A673 (cell line): ENCODE measurements around the gene C12orf42. TPM values are rescaled to one million over a fixed set of nuclear protein-coding genes. Genes with fewer than 3 reads are reported as not detected.

ENCODE experiments used
- BruUV-seq: library from RNA; stranded (reverse); fragments of 400-500 nt; replicated peaks from 2 replicates; lab custom pipeline; 2021; lab: Mats Ljungman, UMichigan
- CTCF ChIA-PET: fragments of 300-600 bp; sonication (Branson Sonifier 250); formaldehyde crosslinking; loops from one replicate; lab custom pipeline; 2022; ENCODE audit warnings: antibody characterized with exemption; lab: Charles Lee
- POLR2A ChIA-PET: fragments of 300-600 bp; sonication (Branson Sonifier 250); formaldehyde crosslinking; loops from one replicate; lab custom pipeline; 2022; ENCODE audit warnings: antibody characterized with exemption; ENCODE audit not compliant: low non-redundant PET; lab: Charles Lee
- DNase-seq: peaks from one replicate; pipeline ENCODE4 v3.0.0-alpha.2; 2015; ENCODE audit warnings: low spot score
- H3K27ac ChIP-seq: fragments of 200-600 bp; sonication (generic); 2 replicates; pipeline ENCODE4 v1.5.1; 2016; ENCODE audit warnings: mixed run types, low read depth, mild to moderate bottlenecking, mixed read lengths, antibody characterized with exemption, low read length; ENCODE audit not compliant: poor library complexity, severe bottlenecking
- H3K27me3 ChIP-seq: fragments of 200-600 bp; sonication (generic); replicated peaks from 2 replicates; pipeline ENCODE4 v1.6.1; 2017; ENCODE audit warnings: mixed run types, low read depth, mild to moderate bottlenecking, mixed read lengths, antibody characterized with exemption, low read length; ENCODE audit not compliant: insufficient read depth, poor library complexity
- H3K36me3 ChIP-seq: fragments of 200-600 bp; sonication (generic); 2 replicates; pipeline ENCODE4 v1.6.1; 2016; ENCODE audit warnings: mixed run types, mild to moderate bottlenecking, mixed read lengths, antibody characterized with exemption, low read length; ENCODE audit not compliant: insufficient read depth, poor library complexity, severe bottlenecking
- H3K4me1 ChIP-seq: fragments of 200-600 bp; sonication (generic); 2 replicates; pipeline ENCODE4 v1.6.1; 2017; ENCODE audit warnings: mixed run types, mild to moderate bottlenecking, mixed read lengths, antibody characterized with exemption, low read length; ENCODE audit not compliant: insufficient read depth, poor library complexity, severe bottlenecking
- H3K4me3 ChIP-seq: fragments of 200-600 bp; sonication (generic); 2 replicates; pipeline ENCODE4 v1.5.1; 2016; ENCODE audit warnings: low read depth, mixed run types, mild to moderate bottlenecking, mixed read lengths, low read length; ENCODE audit not compliant: poor library complexity, severe bottlenecking
- H3K9me3 ChIP-seq: fragments of 200-600 bp; sonication (generic); 2 replicates; pipeline ENCODE4 v1.6.1; 2016; ENCODE audit warnings: mixed run types, low read depth, mild to moderate bottlenecking, mixed read lengths, antibody characterized with exemption, low read length; ENCODE audit not compliant: poor library complexity, severe bottlenecking
- EZH2 ChIP-seq: fragments of 200-600 bp; sonication (generic); IDR thresholded peaks from 2 replicates; pipeline ENCODE4 v1.6.1; 2017; ENCODE audit warnings: borderline replicate concordance, low read depth, mild to moderate bottlenecking, mixed read lengths, antibody characterized with exemption, low read length; ENCODE audit not compliant: poor library complexity, severe bottlenecking
- intact Hi-C: fragments of 100-400 bp; cut with micrococcal nuclease; formaldehyde crosslinking; loops from one replicate; pipeline ENCODE4 v1.10.0; 2022; ENCODE audit not compliant: unreplicated experiment
- total RNA-seq: library from RNA; stranded (reverse); gene quantifications from 2 replicates; pipeline ENCODE4 v1.2.3, GENCODE V29; 2021
- TF ChIP-seq, protein P1 (sequence below): fragments of 300-800, 200-600 bp; sonication (generic); conservative IDR thresholded peaks from 2 replicates; pipeline ENCODE4 v1.5.1; 2017; ENCODE audit warnings: low read depth, mild to moderate bottlenecking, antibody characterized with exemption, low read length, moderate library complexity, mixed read lengths

The C12orf42 gene
- total RNA-seq, 1 experiment from 2014 or later: not detected

DNA sequence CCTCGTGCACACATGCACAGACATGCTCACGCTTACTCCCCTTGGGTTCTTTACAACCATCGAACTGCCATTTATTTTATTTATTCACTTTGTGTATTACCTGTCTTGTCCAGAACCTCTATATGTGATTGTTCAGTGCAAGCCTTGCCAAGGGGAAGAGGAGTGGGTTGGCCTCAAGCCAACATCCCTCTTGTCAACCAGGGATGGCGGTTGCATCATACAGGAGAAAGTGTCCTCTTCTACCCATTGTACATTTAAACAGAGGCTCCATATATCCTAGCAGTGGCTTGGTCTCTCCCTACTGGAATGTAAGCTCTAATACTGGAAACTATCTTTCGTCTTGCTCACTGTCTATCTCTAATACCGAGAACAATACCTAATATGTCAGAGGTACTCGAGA is 108.4 kb downstream of the C12orf42 start:
- Histone ChIP-seq H3K27ac (no peak overlapping the region), H3K9me3 (no peaks in the 10 kb centered on the region), H3K36me3 (no peaks in the 10 kb centered on the region), H3K4me3 (no peak overlapping the region), H3K27me3 (peaks cover 6% of the 10 kb centered on the region), H3K4me1 (no peaks in the 10 kb centered on the region)
- BruUV-seq: no TSS peak
- ChIA-PET POLR2A (no interaction called here), CTCF (no interaction called here)
- intact Hi-C loops: no loop called here
- no peak for DNase-seq
- TF ChIP-seq, protein P1, sequence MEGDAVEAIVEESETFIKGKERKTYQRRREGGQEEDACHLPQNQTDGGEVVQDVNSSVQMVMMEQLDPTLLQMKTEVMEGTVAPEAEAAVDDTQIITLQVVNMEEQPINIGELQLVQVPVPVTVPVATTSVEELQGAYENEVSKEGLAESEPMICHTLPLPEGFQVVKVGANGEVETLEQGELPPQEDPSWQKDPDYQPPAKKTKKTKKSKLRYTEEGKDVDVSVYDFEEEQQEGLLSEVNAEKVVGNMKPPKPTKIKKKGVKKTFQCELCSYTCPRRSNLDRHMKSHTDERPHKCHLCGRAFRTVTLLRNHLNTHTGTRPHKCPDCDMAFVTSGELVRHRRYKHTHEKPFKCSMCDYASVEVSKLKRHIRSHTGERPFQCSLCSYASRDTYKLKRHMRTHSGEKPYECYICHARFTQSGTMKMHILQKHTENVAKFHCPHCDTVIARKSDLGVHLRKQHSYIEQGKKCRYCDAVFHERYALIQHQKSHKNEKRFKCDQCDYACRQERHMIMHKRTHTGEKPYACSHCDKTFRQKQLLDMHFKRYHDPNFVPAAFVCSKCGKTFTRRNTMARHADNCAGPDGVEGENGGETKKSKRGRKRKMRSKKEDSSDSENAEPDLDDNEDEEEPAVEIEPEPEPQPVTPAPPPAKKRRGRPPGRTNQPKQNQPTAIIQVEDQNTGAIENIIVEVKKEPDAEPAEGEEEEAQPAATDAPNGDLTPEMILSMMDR: no peak
- no peak for TF ChIP-seq EZH2

GRCh38 chr12:103386451-103386850 is 109.3 kb downstream of the C12orf42 start:
- no peaks in the 10 kb centered on the region for H3K9me3 ChIP-seq
- no peak for TF ChIP-seq EZH2
- TF ChIP-seq, protein P1: no peak
- no peak overlapping the region for H3K27ac ChIP-seq
- H3K4me3 ChIP-seq: no peak overlapping the region
- no peak for DNase-seq
- H3K27me3 ChIP-seq: peaks cover 6% of the 10 kb centered on the region
- ChIA-PET POLR2A (no interaction called here), CTCF (no interaction called here)
- H3K36me3 ChIP-seq: no peaks in the 10 kb centered on the region
- intact Hi-C loops: no loop called here
- H3K4me1 ChIP-seq: no peaks in the 10 kb centered on the region
- BruUV-seq: no TSS peak

DNA sequence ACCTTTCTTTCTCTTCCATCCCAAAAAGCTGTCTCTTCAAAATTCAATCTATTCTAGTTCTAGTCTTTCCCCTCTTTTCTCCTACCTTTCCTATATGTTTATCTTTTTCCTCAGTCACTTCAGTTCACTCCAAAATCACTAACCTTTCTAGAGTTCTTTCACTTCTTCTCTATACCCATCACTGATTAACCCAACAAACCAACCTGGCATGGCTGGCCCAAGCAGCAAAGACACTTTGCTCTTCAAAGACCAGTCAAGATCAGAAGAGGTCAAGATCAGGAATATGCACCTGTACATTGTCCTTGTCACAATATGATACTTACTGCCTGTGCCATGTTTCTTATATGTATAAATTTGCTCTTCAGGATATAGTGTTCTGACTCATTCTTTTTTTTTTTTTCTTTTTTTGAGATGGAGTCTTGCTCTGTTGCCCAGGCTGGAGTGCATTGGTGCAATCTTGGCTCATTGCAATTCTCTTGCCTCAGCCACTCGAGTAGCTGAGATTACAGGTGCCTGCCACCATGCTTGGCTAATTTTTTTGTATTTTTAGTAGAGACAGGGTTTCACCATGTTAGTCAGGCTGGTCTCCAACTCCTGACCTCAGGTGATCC is 112.9 kb downstream of the C12orf42 start:
- POLR2A ChIA-PET: no interaction called here
- intact Hi-C loops: no loop called here
- H3K9me3 ChIP-seq: no peaks in the 10 kb centered on the region
- no peak overlapping the region for H3K4me3 ChIP-seq
- TF ChIP-seq EZH2: no peak
- TF ChIP-seq, protein P1: no peak
- DNase-seq: no peak
- no peak overlapping the region for H3K27ac ChIP-seq
- CTCF ChIA-PET: no interaction called here
- H3K4me1 ChIP-seq: no peaks in the 10 kb centered on the region
- peaks cover 33% of the 10 kb centered on the region for H3K27me3 ChIP-seq
- H3K36me3 ChIP-seq: no peaks in the 10 kb centered on the region
- no TSS peak for BruUV-seq
